HG02759 (cell line): Measurements from ENCODE around the gene RIC8B.
"Not testable (repeated sequence)": the region's sequence is repeated elsewhere in the genome, so short reads cannot be mapped to it uniquely, and the experiment has no call there.

Experiments
- ATAC-seq: cut with Tn5 transposase; IDR thresholded peaks from one replicate; pipeline ENCODE4 v1.9.1; 2021; ENCODE audit warnings: mild to moderate bottlenecking, moderate library complexity; ENCODE audit not compliant: unreplicated experiment

Gene RIC8B

GRCh38 chr12:106774005-106774807, at the start of gene RIC8B:
Gene RIC8B (plus strand): TSS chr12:106774682. CDS start chr12:106774746, 64 bp downstream.
- peak; percentile 86 for ATAC-seq

- no peak for ATAC-seq
Observed at GRCh38 chr12:106724934-106725333, 49.5 kb upstream of the RIC8B start.

GRCh38 chr12:106726603-106727202, 47.8 kb upstream of the RIC8B start:
- not testable (repeated sequence) for ATAC-seq

GRCh38 chr12:106729611-106730010, 44.9 kb upstream of the RIC8B start:
- no peak for ATAC-seq

- no peak for ATAC-seq
Observed at GRCh38 chr12:106732890-106733289, 41.6 kb upstream of the RIC8B start.

- no peak for ATAC-seq
Observed at GRCh38 chr12:106733660-106734059, 40.8 kb upstream of the RIC8B start.

- no peak for ATAC-seq
Observed at GRCh38 chr12:106736051-106736957, 38.2 kb upstream of the RIC8B start.

GRCh38 chr12:106739318-106739717, 35.2 kb upstream of the RIC8B start:
- no peak for ATAC-seq

GRCh38 chr12:106739815-106740530, 34.5 kb upstream of the RIC8B start:
- no peak for ATAC-seq

- no peak for ATAC-seq
Observed at GRCh38 chr12:106740818-106741217, 33.7 kb upstream of the RIC8B start.

- no peak for ATAC-seq
Observed at GRCh38 chr12:106741247-106741646, 33.2 kb upstream of the RIC8B start.

GRCh38 chr12:106743270-106743988, 31.1 kb upstream of the RIC8B start:
- ATAC-seq, result no peak

- no peak for ATAC-seq
Observed at GRCh38 chr12:106744600-106744999, 29.9 kb upstream of the RIC8B start.

- ATAC-seq, result no peak
Observed at GRCh38 chr12:106745181-106745745, 29.2 kb upstream of the RIC8B start.

- ATAC-seq, result no peak
Observed at GRCh38 chr12:106747973-106748436, 26.5 kb upstream of the RIC8B start.

GRCh38 chr12:106750524-106750923, 24.0 kb upstream of the RIC8B start:
- ATAC-seq, result no peak

GRCh38 chr12:106753526-106753925, 21.0 kb upstream of the RIC8B start:
- ATAC-seq, result peak; percentile 99

- ATAC-seq, result no peak
Observed at GRCh38 chr12:106754331-106754730, 20.2 kb upstream of the RIC8B start.

- ATAC-seq, result no peak
Observed at GRCh38 chr12:106757623-106758348, 16.7 kb upstream of the RIC8B start.
